Uterus (tissue), 2 donors: Measurements from ENCODE around the gene MRPL46.

ENCODE experiments used
- POLR2A ChIP-seq, 2 donors: fragments of 450-650 bp; IDR thresholded peaks; one replicate each; pipeline ENCODE4 v1.6.1; 2016; ENCODE audit warnings: antibody characterized with exemption in 2 of 2, mild to moderate bottlenecking in 1 of 2, moderate library complexity in 1 of 2
- TF ChIP-seq, protein P1 (sequence below), 4 experiments: fragments of 200-600 bp in 2 of 4; fragments of 450-650 bp in 2 of 4; sonication (generic) in 2 of 4; IDR thresholded peaks; one replicate each; pipeline ENCODE4 v1.5.1; 2016 to 2019; ENCODE audit warnings: antibody characterized with exemption in 4 of 4, mild to moderate bottlenecking in 2 of 4, moderate library complexity in 1 of 4

DNA sequence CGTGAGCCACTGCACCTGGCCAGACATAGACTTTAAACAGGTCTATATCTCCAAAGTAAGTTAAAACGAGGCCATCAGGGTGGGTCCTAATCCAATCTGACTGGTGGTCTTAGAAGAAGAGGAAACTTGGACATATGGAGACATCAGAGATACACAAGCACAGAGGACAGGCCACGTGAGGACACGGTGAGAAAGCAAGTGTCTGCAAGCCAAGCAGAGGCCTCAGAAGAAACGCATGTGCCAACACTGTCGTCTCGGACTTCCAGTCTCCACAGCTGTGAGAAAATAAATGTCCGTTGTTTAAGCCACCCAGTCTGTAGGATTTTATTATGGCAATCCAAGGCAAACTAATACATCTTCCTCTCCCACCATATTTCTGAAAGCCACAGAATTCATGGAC is 43.9 kb downstream of the MRPL46 start:
- TF ChIP-seq, protein P1, sequence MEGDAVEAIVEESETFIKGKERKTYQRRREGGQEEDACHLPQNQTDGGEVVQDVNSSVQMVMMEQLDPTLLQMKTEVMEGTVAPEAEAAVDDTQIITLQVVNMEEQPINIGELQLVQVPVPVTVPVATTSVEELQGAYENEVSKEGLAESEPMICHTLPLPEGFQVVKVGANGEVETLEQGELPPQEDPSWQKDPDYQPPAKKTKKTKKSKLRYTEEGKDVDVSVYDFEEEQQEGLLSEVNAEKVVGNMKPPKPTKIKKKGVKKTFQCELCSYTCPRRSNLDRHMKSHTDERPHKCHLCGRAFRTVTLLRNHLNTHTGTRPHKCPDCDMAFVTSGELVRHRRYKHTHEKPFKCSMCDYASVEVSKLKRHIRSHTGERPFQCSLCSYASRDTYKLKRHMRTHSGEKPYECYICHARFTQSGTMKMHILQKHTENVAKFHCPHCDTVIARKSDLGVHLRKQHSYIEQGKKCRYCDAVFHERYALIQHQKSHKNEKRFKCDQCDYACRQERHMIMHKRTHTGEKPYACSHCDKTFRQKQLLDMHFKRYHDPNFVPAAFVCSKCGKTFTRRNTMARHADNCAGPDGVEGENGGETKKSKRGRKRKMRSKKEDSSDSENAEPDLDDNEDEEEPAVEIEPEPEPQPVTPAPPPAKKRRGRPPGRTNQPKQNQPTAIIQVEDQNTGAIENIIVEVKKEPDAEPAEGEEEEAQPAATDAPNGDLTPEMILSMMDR (IDR thresholded peaks at IDR 0.05), result no peak
- no peak for TF ChIP-seq POLR2A (IDR thresholded peaks at IDR 0.05)
